ENCODE data around the gene LRRTM4.

- no peak for TF ChIP-seq POLR2AphosphoS5 (IDR thresholded peaks at IDR 0.05; ENCODE audit: low read depth, low read length)
- no peak for TF ChIP-seq POLR2A (IDR thresholded peaks at IDR 0.05; ENCODE audit: low read depth, low read length)
- no peak for TF ChIP-seq SPI1 (IDR thresholded peaks at IDR 0.05; ENCODE audit: low read depth, low read length)
These were observed 42.3 kb downstream of the LRRTM4 start for GRCh38 chr2:77479895-77480294.

All from GM12891 (cell line).